Measurements from ENCODE around the gene SLC9A3.

The SLC9A3 gene

GRCh38 chr5:516338-516925 is 7.8 kb downstream of the SLC9A3 start:
- H3K27ac ChIP-seq (ENCODE audit: low read length) = no peak overlapping the region
- H3K4me2 ChIP-seq (ENCODE audit: insufficient read depth, low read length) = no peak overlapping the region
- no peaks in the 10 kb centered on the region for H3K36me3 ChIP-seq (ENCODE audit: insufficient read depth, low read length)
- H3K4me1 ChIP-seq (ENCODE audit: insufficient read depth, low read length) = no peaks in the 10 kb centered on the region
- H3K9ac ChIP-seq (ENCODE audit: low read depth, low read length) = no peak overlapping the region
- H4K20me1 ChIP-seq (ENCODE audit: insufficient read depth, low read length) = no peaks in the 10 kb centered on the region
- H3K27me3 ChIP-seq (ENCODE audit: insufficient read depth, low read length, poor library complexity) = no peaks in the 10 kb centered on the region
- ATAC-seq (ENCODE audit: insufficient read depth, low read depth) (no peak), DNase-seq (no peak)
- H2AFZ ChIP-seq (ENCODE audit: low read depth, low read length) = no peak overlapping the region
- TF ChIP-seq CTCF (IDR thresholded peaks at IDR 0.05; ENCODE audit: borderline replicate concordance, extremely low read depth, low read length, poor library complexity, severe bottlenecking) (no peak), EZH2 (IDR thresholded peaks at IDR 0.05; ENCODE audit: borderline replicate concordance, low read depth, low read length, severe bottlenecking) (no peak)
- no peaks in the 10 kb centered on the region for H3K9me3 ChIP-seq (ENCODE audit: insufficient read depth, low read length, severe bottlenecking)
- H3K4me3 ChIP-seq (ENCODE audit: low read depth in 1 of 2, low read length in 2 of 2) = no peak overlapping the region
- no peaks in the 10 kb centered on the region for H3K79me2 ChIP-seq (ENCODE audit: insufficient read depth, low read length)

GRCh38 chr5:515273-515836 is 8.9 kb downstream of the SLC9A3 start:
- DNase-seq (no peak), ATAC-seq (ENCODE audit: insufficient read depth, low read depth) (no peak)
- Histone ChIP-seq H2AFZ (ENCODE audit: low read depth, low read length) (no peak overlapping the region), H3K4me1 (ENCODE audit: insufficient read depth, low read length) (no peaks in the 10 kb centered on the region), H4K20me1 (ENCODE audit: insufficient read depth, low read length) (no peaks in the 10 kb centered on the region), H3K27ac (ENCODE audit: low read length) (no peak overlapping the region), H3K79me2 (ENCODE audit: insufficient read depth, low read length) (no peaks in the 10 kb centered on the region), H3K9me3 (ENCODE audit: insufficient read depth, low read length, severe bottlenecking) (no peaks in the 10 kb centered on the region), H3K36me3 (ENCODE audit: insufficient read depth, low read length) (no peaks in the 10 kb centered on the region), H3K4me3 (ENCODE audit: low read depth in 1 of 2, low read length in 2 of 2) (no peak overlapping the region), H3K27me3 (ENCODE audit: insufficient read depth, low read length, poor library complexity) (no peaks in the 10 kb centered on the region), H3K9ac (ENCODE audit: low read depth, low read length) (no peak overlapping the region), H3K4me2 (ENCODE audit: insufficient read depth, low read length) (no peak overlapping the region)
- TF ChIP-seq CTCF (IDR thresholded peaks at IDR 0.05; ENCODE audit: borderline replicate concordance, extremely low read depth, low read length, poor library complexity, severe bottlenecking) (no peak), EZH2 (IDR thresholded peaks at IDR 0.05; ENCODE audit: borderline replicate concordance, low read depth, low read length, severe bottlenecking) (no peak)

GRCh38 chr5:514673-515072 is 9.6 kb downstream of the SLC9A3 start:
- TF ChIP-seq EZH2 (IDR thresholded peaks at IDR 0.05; ENCODE audit: borderline replicate concordance, low read depth, low read length, severe bottlenecking) (no peak), CTCF (IDR thresholded peaks at IDR 0.05; ENCODE audit: borderline replicate concordance, extremely low read depth, low read length, poor library complexity, severe bottlenecking) (no peak)
- Histone ChIP-seq H3K36me3 (ENCODE audit: insufficient read depth, low read length) (no peaks in the 10 kb centered on the region), H3K27ac (ENCODE audit: low read length) (no peak overlapping the region), H3K9me3 (ENCODE audit: insufficient read depth, low read length, severe bottlenecking) (no peaks in the 10 kb centered on the region), H4K20me1 (ENCODE audit: insufficient read depth, low read length) (no peaks in the 10 kb centered on the region), H2AFZ (ENCODE audit: low read depth, low read length) (no peak overlapping the region), H3K4me1 (ENCODE audit: insufficient read depth, low read length) (no peaks in the 10 kb centered on the region), H3K4me2 (ENCODE audit: insufficient read depth, low read length) (no peak overlapping the region), H3K79me2 (ENCODE audit: insufficient read depth, low read length) (no peaks in the 10 kb centered on the region), H3K4me3 (ENCODE audit: low read depth in 1 of 2, low read length in 2 of 2) (no peak overlapping the region), H3K27me3 (ENCODE audit: insufficient read depth, low read length, poor library complexity) (no peaks in the 10 kb centered on the region), H3K9ac (ENCODE audit: low read depth, low read length) (no peak overlapping the region)
- ATAC-seq (ENCODE audit: insufficient read depth, low read depth) = no peak
- DNase-seq = no peak

All from DND-41 (cell line).